MG63 (cell line): ENCODE data around the gene SH3BP5L. TPM values are rescaled to one million over a fixed set of nuclear protein-coding genes. Genes with fewer than 3 reads are reported as not detected.
"Not testable (repeated sequence)": the region's sequence is repeated elsewhere in the genome, so short reads cannot be mapped to it uniquely, and the experiment has no call there.

Source experiments
- DNase-seq: peaks from one replicate; pipeline ENCODE4 v3.0.0-alpha.2; 2020
- H3K27me3 ChIP-seq: fragments of 250-450 bp; sonication (Bioruptor Pico); 2 replicates; pipeline ENCODE4 v1.5.1; 2020; ENCODE audit warnings: mild to moderate bottlenecking, moderate library complexity
- H3K36me3 ChIP-seq: fragments of 250-450 bp; sonication (Bioruptor Pico); 2 replicates; pipeline ENCODE4 v1.5.1; 2020; ENCODE audit warnings: mild to moderate bottlenecking, moderate library complexity
- H3K4me3 ChIP-seq: fragments of 250-450 bp; sonication (Bioruptor Pico); 2 replicates; pipeline ENCODE4 v1.5.1; 2020; ENCODE audit warnings: mild to moderate bottlenecking, moderate library complexity
- H3K9me3 ChIP-seq: fragments of 250-450 bp; sonication (Bioruptor Pico); 2 replicates; pipeline ENCODE4 v1.5.1; 2020; ENCODE audit warnings: mild to moderate bottlenecking, moderate library complexity
- total RNA-seq: library from RNA; depleted of rRNA; stranded (reverse); fragments of >200 nt; shearing (Covaris generic); gene quantifications from 2 replicates; pipeline ENCODE4 v1.2.3, GENCODE V29; 2014; ENCODE audit warnings: low replicate concordance

SH3BP5L gene
- total RNA-seq, 1 experiment from 2014 or later = 30.0 TPM

- Histone ChIP-seq H3K9me3 (no peaks in the 10 kb centered on the region), H3K27me3 (no peaks in the 10 kb centered on the region), H3K4me3 (no peak overlapping the region), H3K36me3 (peaks cover 21% of the 10 kb centered on the region)
- no peak for DNase-seq
These were observed 15.2 kb upstream of the SH3BP5L start for GRCh38 chr1:248840946-248841345.

- H3K27me3 ChIP-seq = no peaks in the 10 kb centered on the region
- peak overlapping the region; percentile 96 for H3K4me3 ChIP-seq
- no peak for DNase-seq
- peaks cover 10% of the 10 kb centered on the region for H3K36me3 ChIP-seq
- no peaks in the 10 kb centered on the region for H3K9me3 ChIP-seq
These were observed 13.4 kb upstream of the SH3BP5L start for GRCh38 chr1:248839168-248839555.

GRCh38 chr1:248838357-248839167 is 12.8 kb upstream of the SH3BP5L start:
- H3K4me3 ChIP-seq = peak overlapping the region; percentile 96
- DNase-seq = peak; percentile 89
- H3K36me3 ChIP-seq = peaks cover 10% of the 10 kb centered on the region
- H3K9me3 ChIP-seq = no peaks in the 10 kb centered on the region
- H3K27me3 ChIP-seq = no peaks in the 10 kb centered on the region

GRCh38 chr1:248837781-248838356 is 12.2 kb upstream of the SH3BP5L start, which contains the start of gene ZNF672:
ZNF672 (plus strand) TSS chr1:248838224; CDS start chr1:248847275, 9,051 bp downstream.
- Histone ChIP-seq H3K36me3 (peaks cover 5% of the 10 kb centered on the region; the same call in 1 of the 2 replicates), H3K9me3 (no peaks in the 10 kb centered on the region), H3K4me3 (peak within 1 kb of the TSS; percentile 96), H3K27me3 (no peaks in the 10 kb centered on the region)
- DNase-seq = peak; percentile 99

- Histone ChIP-seq H3K9me3 (no peaks in the 10 kb centered on the region), H3K27me3 (no peaks in the 10 kb centered on the region), H3K36me3 (peaks cover 2% of the 10 kb centered on the region; the same call in 1 of the 2 replicates), H3K4me3 (peak overlapping the region; percentile 96)
- DNase-seq = no peak
These were observed 11.5 kb upstream of the SH3BP5L start for GRCh38 chr1:248837045-248837780.

GRCh38 chr1:248834343-248834940 is 8.7 kb upstream of the SH3BP5L start:
- Histone ChIP-seq H3K36me3 (no peaks in the 10 kb centered on the region), H3K4me3 (no peak overlapping the region), H3K27me3 (no peaks in the 10 kb centered on the region), H3K9me3 (no peaks in the 10 kb centered on the region)
- DNase-seq = no peak

- no peak overlapping the region for H3K4me3 ChIP-seq
These were observed 6.1 kb upstream of the SH3BP5L start for GRCh38 chr1:248831842-248832241.

GRCh38 chr1:248830718-248831017 is 5.0 kb upstream of the SH3BP5L start:
- H3K9me3 ChIP-seq, H3K27me3 ChIP-seq, H3K36me3 ChIP-seq, H3K4me3 ChIP-seq, DNase-seq: not testable (repeated sequence)

More at GRCh38 chr1:248831842-248832241, 6.1 kb upstream of the SH3BP5L start:
- H3K9me3 ChIP-seq = no peaks in the 10 kb centered on the region
- no peaks in the 10 kb centered on the region for H3K27me3 ChIP-seq
- no peak for DNase-seq
- no peaks in the 10 kb centered on the region for H3K36me3 ChIP-seq

- Histone ChIP-seq H3K4me3 (no peak overlapping the region), H3K36me3 (peaks cover 12% of the 10 kb centered on the region), H3K9me3 (no peaks in the 10 kb centered on the region), H3K27me3 (no peaks in the 10 kb centered on the region)
- peak; percentile 31 for DNase-seq
These were observed 3.1 kb upstream of the SH3BP5L start for GRCh38 chr1:248828845-248829244.

- Histone ChIP-seq H3K4me3 (peak overlapping the region; percentile 87), H3K9me3 (no peaks in the 10 kb centered on the region), H3K27me3 (no peaks in the 10 kb centered on the region), H3K36me3 (peaks cover 35% of the 10 kb centered on the region)
- DNase-seq = no peak
These were observed 174 bp downstream of the SH3BP5L start for GRCh38 chr1:248825573-248825908.

- no peaks in the 10 kb centered on the region for H3K27me3 ChIP-seq
- DNase-seq = no peak
- H3K4me3 ChIP-seq = peak overlapping the region; percentile 87
These were observed 579 bp downstream of the SH3BP5L start for GRCh38 chr1:248825136-248825535.

GRCh38 chr1:248824701-248825100 is 1.0 kb downstream of the SH3BP5L start:
- Histone ChIP-seq H3K4me3 (peak overlapping the region; percentile 87), H3K9me3 (no peaks in the 10 kb centered on the region), H3K27me3 (no peaks in the 10 kb centered on the region), H3K36me3 (peaks cover 42% of the 10 kb centered on the region)
- no peak for DNase-seq

More at GRCh38 chr1:248825136-248825535, 579 bp downstream of the SH3BP5L start:
- H3K9me3 ChIP-seq = no peaks in the 10 kb centered on the region
- peaks cover 39% of the 10 kb centered on the region for H3K36me3 ChIP-seq

- Histone ChIP-seq H3K9me3 (no peaks in the 10 kb centered on the region), H3K4me3 (peak overlapping the region; percentile 87; the same call in 1 of the 2 replicates), H3K36me3 (peaks cover 42% of the 10 kb centered on the region), H3K27me3 (no peaks in the 10 kb centered on the region)
- no peak for DNase-seq
These were observed 1.4 kb downstream of the SH3BP5L start for GRCh38 chr1:248824301-248824700.

GRCh38 chr1:248823517-248824001 is 2.2 kb downstream of the SH3BP5L start:
- H3K9me3 ChIP-seq = no peaks in the 10 kb centered on the region
- DNase-seq = peak; percentile 69
- no peaks in the 10 kb centered on the region for H3K27me3 ChIP-seq
- H3K36me3 ChIP-seq = peaks cover 50% of the 10 kb centered on the region
- peak overlapping the region; percentile 20 for H3K4me3 ChIP-seq

GRCh38 chr1:248822148-248823032 is 3.3 kb downstream of the SH3BP5L start:
- peaks cover 60% of the 10 kb centered on the region for H3K36me3 ChIP-seq
- H3K27me3 ChIP-seq = no peaks in the 10 kb centered on the region
- no peak for DNase-seq
- no peaks in the 10 kb centered on the region for H3K9me3 ChIP-seq
- H3K4me3 ChIP-seq = no peak overlapping the region; the same call in 1 of the 2 replicates

GRCh38 chr1:248821641-248822040 is 4.1 kb downstream of the SH3BP5L start:
- Histone ChIP-seq H3K4me3 (no peak overlapping the region), H3K9me3 (no peaks in the 10 kb centered on the region), H3K36me3 (peaks cover 68% of the 10 kb centered on the region), H3K27me3 (no peaks in the 10 kb centered on the region)
- DNase-seq = no peak
